AG09319 (cell line): ENCODE measurements around the gene SPIRE1.

Experiments used
- DNase-seq: peaks from one replicate; pipeline ENCODE4 v3.0.0-alpha.2; 2010; ENCODE audit warnings: low read depth; ENCODE audit errors: extremely low read depth
- CTCF ChIP-seq: IDR thresholded peaks from 2 replicates; pipeline ENCODE4 v1.5.1; 2011; ENCODE audit warnings: low read depth, mild to moderate bottlenecking, inconsistent platforms, low read length, moderate library complexity

The SPIRE1 gene

GRCh38 chr18:12478269-12479047 lies 179.4 kb downstream of the SPIRE1 start:
- TF ChIP-seq CTCF = no peak
- DNase-seq = no peak

- DNase-seq = no peak
- no peak for TF ChIP-seq CTCF
These were observed 180.3 kb downstream of the SPIRE1 start for GRCh38 chr18:12477606-12478005.

DNA sequence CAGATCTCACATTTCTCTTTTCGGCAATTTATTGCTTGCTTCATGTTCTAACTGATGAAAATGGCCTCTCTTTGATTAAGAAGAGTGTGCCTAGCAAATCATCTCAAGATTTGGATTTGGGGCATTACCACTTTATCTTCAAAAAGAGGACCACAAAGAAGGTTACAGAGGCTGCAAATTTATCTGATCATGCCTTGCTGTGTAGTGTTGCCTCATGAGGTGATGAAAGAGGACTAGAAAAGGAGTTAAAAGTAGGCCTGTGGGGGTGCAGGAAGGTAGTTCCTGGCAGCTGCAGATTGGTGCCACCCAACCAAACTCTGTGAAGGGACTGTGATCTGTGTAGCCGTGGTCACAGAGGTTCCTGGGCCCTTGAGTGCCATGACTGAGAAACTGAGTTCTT lies 181.0 kb downstream of the SPIRE1 start:
- no peak for DNase-seq
- TF ChIP-seq CTCF = no peak

- TF ChIP-seq CTCF = no peak
- DNase-seq = no peak
These were observed 183.0 kb downstream of the SPIRE1 start for GRCh38 chr18:12474876-12475275.

- no peak for DNase-seq
- no peak for TF ChIP-seq CTCF
These were observed 183.8 kb downstream of the SPIRE1 start for GRCh38 chr18:12474146-12474545.

DNA sequence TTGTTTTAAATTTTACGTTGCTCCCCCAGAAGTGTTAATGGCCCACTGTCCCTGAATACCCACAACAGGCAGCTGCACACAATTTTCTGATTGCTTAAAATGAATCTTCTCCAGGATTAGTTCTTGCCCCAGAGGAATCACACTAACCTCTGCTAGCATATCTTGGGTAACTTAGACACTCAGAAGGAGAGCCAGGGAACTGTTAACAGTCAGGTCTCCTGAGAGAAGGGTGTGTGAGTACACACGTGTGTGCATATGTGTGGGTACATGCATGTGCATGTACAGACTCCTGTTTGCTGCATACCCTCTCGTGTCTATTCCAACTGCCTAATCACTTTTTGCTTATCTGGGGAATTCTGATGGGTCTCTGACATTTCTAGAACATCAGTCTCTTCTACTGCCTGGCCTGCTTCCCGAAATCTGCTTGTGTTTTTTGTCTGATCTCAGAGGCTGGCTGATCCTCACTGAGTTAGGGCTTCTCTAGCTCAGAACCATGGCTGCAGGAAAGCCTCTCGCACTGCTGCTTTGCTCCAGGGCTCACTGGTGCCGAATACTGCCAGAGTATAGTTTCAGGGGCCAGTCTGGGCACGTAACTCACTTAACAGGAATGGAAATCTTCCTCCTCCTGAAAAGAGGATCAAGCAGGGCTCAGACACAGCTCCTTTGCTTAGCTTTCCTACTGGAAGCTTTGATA lies 187.4 kb downstream of the SPIRE1 start:
- no peak for TF ChIP-seq CTCF
- no peak for DNase-seq

DNA sequence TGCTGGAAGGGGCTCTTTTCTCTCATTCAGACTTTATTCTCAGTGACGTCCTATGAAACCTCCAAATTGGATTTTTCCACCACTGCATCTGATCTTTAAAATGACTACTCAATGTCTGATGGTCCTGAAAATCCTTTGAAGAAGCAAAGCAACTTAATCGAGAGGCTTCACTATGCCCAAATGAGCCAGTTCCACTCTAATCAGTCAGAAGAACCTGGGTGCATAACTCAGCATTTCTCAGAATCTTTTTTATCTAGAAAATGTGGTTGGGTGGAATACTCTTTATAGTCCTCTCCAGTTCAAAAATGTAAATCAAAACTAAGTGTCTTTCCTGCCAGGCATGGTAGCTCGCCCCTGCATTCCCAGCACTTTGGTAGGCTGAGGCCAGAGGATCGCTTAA lies 189.5 kb downstream of the SPIRE1 start:
- DNase-seq = no peak
- no peak for TF ChIP-seq CTCF
